ENCODE measurements around the gene NCSTN. TPM values are rescaled to one million over a fixed set of nuclear protein-coding genes. Genes with fewer than 3 reads are reported as not detected.

Gene NCSTN
- total RNA-seq, 1 donor, result 79.3 TPM

DNA sequence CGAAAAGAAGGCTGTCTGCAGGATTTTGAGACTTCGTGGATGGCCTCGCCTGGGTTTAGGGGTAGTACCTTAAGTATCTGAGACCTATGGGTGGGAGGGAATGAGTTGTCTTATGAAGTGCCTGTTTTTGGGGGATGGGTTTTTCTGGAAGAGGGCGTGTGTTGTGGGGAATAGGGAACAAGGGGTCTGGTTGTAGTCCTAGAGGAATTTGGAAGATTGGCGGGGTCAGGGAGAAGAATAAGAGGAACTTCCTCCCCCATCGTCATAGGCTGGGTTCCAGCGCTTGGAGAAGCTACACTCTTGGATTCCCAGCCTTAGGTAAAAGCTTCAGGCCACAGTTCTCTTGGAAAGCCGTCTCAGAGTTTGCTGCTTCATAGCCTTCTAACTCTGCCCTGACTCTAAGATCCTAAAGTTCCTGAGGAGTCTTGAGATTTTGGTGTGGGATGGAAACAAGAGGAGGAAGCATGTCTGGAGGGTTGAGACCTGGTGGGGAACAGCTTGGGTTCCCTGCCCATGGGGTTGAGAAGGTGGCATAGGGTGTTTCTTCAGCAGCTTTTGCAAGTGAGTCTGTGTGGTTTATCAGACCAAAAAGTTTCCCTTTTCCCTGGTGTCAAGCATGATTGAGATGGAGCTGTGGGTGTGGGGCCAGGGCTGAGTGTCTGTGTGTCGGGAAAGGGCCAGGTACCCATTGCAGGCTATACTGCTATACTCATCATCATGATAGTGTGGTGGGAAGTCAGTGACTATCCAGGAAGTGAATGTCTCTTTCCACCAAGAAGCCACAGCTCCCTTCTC, 59.0 kb downstream of the NCSTN start:
- H3K4me3 ChIP-seq (ENCODE audit: low read depth, low read length), result no peak overlapping the region
- DNase-seq (ENCODE audit: low read depth), result no peak

DNA sequence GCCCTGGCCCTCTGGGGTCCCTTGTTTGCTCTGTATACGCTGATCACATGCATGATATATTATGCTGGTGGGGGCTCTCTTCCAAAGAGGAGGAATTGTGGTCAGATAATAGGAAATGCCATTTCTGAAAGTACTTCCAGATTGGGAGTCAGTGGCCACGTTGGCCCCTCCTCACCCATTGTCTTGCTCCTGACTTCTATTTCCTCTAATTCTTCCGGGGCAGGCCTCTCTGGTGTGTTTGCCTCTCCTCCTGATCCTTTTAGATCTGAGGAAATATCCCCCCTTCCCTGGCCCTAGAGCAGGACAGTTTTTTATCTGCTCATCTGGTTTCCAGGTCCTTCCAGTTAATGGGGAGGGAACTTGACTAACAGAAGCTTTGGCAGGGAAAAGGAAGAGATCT, 60.1 kb downstream of the NCSTN start:
- H3K4me3 ChIP-seq (ENCODE audit: low read depth, low read length), result no peak overlapping the region
- TF ChIP-seq, protein P1, sequence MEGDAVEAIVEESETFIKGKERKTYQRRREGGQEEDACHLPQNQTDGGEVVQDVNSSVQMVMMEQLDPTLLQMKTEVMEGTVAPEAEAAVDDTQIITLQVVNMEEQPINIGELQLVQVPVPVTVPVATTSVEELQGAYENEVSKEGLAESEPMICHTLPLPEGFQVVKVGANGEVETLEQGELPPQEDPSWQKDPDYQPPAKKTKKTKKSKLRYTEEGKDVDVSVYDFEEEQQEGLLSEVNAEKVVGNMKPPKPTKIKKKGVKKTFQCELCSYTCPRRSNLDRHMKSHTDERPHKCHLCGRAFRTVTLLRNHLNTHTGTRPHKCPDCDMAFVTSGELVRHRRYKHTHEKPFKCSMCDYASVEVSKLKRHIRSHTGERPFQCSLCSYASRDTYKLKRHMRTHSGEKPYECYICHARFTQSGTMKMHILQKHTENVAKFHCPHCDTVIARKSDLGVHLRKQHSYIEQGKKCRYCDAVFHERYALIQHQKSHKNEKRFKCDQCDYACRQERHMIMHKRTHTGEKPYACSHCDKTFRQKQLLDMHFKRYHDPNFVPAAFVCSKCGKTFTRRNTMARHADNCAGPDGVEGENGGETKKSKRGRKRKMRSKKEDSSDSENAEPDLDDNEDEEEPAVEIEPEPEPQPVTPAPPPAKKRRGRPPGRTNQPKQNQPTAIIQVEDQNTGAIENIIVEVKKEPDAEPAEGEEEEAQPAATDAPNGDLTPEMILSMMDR (IDR thresholded peaks at IDR 0.05; ENCODE audit: insufficient read depth, low read length), result no peak
- DNase-seq (ENCODE audit: low read depth), result peak; percentile 9

More for the DNA sequence above, 59.0 kb downstream of the NCSTN start:
- TF ChIP-seq, protein P1 (IDR thresholded peaks at IDR 0.05; ENCODE audit: insufficient read depth, low read length), result no peak

DNA sequence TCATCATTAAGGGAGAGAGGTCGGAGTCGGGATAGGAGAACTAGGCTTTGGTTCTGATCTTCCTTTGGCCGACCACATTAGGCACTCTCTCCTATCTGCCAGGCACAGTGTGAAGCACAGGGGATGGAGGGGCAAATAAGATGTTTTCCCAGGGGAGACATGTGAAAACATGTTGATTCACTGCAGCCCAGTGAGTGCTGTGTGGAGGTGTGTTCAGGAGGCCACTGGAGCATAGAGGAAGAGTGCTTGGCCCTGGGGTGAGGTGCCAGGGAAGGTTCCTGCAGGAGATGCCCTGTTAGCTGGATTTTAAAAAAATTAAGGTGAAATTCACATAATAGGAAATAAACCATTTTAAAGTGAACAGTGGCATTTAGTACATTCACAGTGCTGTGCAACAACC, 60.9 kb downstream of the NCSTN start:
- TF ChIP-seq, protein P1 (IDR thresholded peaks at IDR 0.05; ENCODE audit: insufficient read depth, low read length), result no peak
- no peak for DNase-seq (ENCODE audit: low read depth)
- no peak overlapping the region for H3K4me3 ChIP-seq (ENCODE audit: low read depth, low read length)

DNA sequence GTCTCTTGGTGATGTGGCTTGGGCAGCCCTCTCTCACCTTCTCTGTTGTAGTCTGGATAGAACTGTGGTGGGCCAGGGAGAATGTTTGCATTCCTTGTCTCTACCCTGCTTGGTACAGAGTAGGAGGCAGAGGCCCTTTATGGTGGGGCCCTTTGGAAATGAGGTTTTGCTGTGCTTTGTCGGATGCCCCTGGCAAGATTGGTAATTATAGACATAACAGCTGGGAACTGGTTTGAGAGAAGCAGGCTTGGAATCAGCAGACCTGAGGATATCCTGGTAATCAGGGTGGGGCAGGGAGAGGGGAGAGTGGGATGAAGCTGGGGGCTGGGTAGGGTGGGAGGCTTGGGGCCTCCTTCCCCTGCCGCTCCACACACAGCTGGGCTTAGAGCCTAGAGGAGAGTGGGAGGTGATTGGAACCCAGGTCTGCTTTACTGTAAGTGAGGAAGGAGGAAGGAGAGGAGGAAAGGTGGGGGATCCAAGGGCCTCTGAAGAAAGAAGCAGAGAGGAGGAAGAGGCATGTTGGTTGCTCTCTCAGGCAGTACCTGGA, 62.2 kb downstream of the NCSTN start:
- DNase-seq (ENCODE audit: low read depth), result no peak
- TF ChIP-seq, protein P1 (IDR thresholded peaks at IDR 0.05; ENCODE audit: insufficient read depth, low read length), result no peak

DNA sequence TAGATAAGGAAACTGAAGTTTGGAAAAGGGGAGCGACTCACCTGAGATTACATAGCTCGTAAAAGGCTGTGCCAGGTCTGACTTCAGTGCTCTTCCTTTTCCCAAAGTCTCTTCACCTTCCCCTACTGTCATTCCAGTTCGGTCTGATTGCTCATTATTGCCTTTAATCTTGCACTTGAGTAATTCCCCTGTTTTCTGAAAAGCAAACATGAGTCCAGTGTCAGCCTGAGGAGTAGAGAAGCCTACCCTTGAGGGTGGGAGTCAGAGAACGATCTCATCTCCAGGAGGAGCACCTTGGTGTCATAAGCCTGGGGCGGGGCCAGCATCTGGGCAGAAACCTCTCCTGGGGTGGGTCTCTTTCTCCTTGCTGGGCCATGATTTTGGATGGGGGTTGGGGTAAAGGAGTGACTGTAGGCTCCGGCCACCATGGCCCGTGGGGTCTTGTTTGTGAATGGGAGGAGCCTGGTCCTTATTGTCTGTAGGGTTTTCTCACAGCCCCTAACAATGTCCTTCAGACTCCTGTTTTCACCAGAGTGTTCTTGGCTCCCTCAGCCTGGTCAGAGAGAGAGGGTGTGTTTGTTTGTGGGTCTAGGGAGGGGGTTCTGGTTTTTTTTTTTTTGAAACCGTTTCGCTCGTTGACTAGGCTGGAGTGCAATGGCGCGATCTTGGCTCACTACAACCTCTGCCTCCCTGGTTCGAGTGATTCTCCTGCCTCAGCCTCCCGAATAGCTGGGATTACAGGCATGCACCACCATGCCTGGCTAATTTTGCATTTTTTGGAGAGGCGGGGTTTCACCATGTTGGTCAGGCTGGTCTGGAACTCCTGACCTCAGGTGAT, 63.2 kb downstream of the NCSTN start:
- TF ChIP-seq, protein P1 (IDR thresholded peaks at IDR 0.05; ENCODE audit: insufficient read depth, low read length), result no peak
- H3K4me3 ChIP-seq (ENCODE audit: low read depth, low read length), result no peak overlapping the region
- DNase-seq (ENCODE audit: low read depth), result no peak

More for the DNA sequence above, 62.2 kb downstream of the NCSTN start:
- H3K4me3 ChIP-seq (ENCODE audit: low read depth, low read length), result no peak overlapping the region

DNA sequence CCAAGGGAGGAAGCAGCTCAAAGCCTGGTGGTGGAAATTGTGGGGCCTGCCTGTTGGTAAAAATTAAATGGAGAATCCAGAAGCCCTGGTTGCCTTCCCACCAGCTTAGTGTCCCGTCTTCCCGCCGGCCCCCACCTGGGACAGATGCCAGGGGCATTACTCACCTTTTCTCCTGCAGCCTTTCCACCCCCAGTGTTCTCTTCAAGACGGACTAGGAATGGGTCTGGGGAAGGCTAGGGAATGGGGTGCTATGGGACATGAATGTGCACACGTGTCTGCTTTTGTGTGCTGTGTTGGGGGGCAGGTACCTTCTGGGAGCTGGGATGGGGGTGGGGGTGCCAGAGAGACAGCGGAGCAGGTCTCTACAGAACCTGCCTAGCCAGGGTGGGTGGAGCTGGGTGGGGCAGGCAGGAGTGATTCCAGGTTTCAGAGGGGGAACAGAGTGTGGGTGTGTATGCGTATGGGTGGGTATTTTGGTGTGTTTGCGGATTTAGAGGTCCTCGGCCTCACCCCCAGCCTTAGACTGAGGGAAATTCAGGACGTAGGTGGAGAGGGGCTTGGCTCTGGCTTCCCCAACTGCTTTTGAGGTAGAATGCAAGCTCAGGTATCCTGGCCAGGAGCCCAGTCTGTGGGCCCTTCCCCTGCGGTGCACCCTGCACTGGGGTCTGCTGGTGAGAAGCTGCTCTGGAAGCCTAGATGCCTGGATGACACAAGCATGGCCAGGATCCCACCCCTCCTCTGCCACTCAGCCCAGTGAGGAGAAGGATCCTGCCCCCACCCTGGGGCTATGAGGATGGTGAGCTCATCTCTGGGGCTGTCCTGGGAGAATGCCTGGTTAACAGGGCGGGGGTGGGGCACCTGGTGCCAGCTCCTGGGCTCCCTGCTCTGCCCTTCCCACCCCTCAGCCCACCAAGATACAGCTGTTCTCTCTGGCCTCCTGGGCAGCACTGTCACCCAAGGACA, 64.9 kb downstream of the NCSTN start:
- TF ChIP-seq, protein P1 (IDR thresholded peaks at IDR 0.05; ENCODE audit: insufficient read depth, low read length), result no peak
- no peak overlapping the region for H3K4me3 ChIP-seq (ENCODE audit: low read depth, low read length)
- DNase-seq (ENCODE audit: low read depth), result no peak

Data from fibroblast of the aortic adventitia (primary cell).